Vagina (tissue), 2 donors: ENCODE measurements around the gene ANKRD39. TPM values are rescaled to one million over a fixed set of nuclear protein-coding genes. Genes with fewer than 3 reads are reported as not detected.

ENCODE experiments used
- DNase-seq, 2 donors: peaks; one replicate each; pipeline ENCODE4 v3.0.0-alpha.2; 2017; ENCODE audit errors: extremely low spot score in 2 of 2
- H3K27ac ChIP-seq: fragments of 200-600 bp; sonication (generic); one replicate; pipeline ENCODE4 v1.5.1; 2019
- H3K27me3 ChIP-seq: fragments of 200-600 bp; sonication (generic); one replicate; pipeline ENCODE4 v1.5.1; 2019
- H3K36me3 ChIP-seq, 2 donors: fragments of 200-600 bp; sonication (generic); one replicate each; pipeline ENCODE4 v1.5.1; 2017 to 2019
- H3K4me1 ChIP-seq: fragments of 200-600 bp; sonication (generic); one replicate; pipeline ENCODE4 v1.5.1; 2019
- H3K4me3 ChIP-seq, 2 donors: fragments of 200-600 bp; sonication (generic); 1 replicate in 1 of 2; 2 replicates in 1 of 2; pipeline ENCODE4 v1.5.1; 2016 to 2019
- H3K9me3 ChIP-seq: fragments of 200-600 bp; sonication (generic); one replicate; pipeline ENCODE4 v1.5.1; 2019
- CTCF ChIP-seq, 3 experiments: fragments of 450-650 bp in 2 of 3; fragments of 200-600 bp in 1 of 3; sonication (generic) in 1 of 3; IDR thresholded peaks; one replicate each; pipeline ENCODE4 v1.5.1; 2017 to 2019; ENCODE audit warnings: antibody characterized with exemption in 3 of 3, mild to moderate bottlenecking in 2 of 3, moderate library complexity in 2 of 3
- POLR2A ChIP-seq, 2 donors: fragments of 450-650 bp; IDR thresholded peaks; one replicate each; pipeline ENCODE4 v1.6.1; 2017; ENCODE audit warnings: antibody characterized with exemption in 2 of 2, mild to moderate bottlenecking in 2 of 2, moderate library complexity in 2 of 2
- POLR2AphosphoS5 ChIP-seq, 2 donors: sonication (generic); formaldehyde crosslinking; IDR thresholded peaks; one replicate each; pipeline ENCODE4 v1.9.0; 2017; ENCODE audit warnings: antibody characterized with exemption in 2 of 2, mild to moderate bottlenecking in 2 of 2, low read depth in 1 of 2; ENCODE audit not compliant: insufficient read depth in 1 of 2
- intact Hi-C: fragments of 100-400 bp; cut with DNase I; formaldehyde crosslinking; loops from one replicate; pipeline ENCODE4 v1.15.1; 2023
- total RNA-seq: library from RNA; depleted of rRNA; stranded (reverse); fragments of >200 nt; gene quantifications from one replicate; pipeline ENCODE4 v1.2.3, GENCODE V29; 2016

Gene ANKRD39
- total RNA-seq, 1 donor from 2014 or later: 20.4 TPM

- Histone ChIP-seq H3K27ac (peak overlapping the region; percentile 98), H3K27me3 (no peaks in the 10 kb centered on the region), H3K36me3 (peaks cover 0 to 21% of the 10 kb centered on the region in 2 donors), H3K4me1 (peaks cover 63% of the 10 kb centered on the region), H3K9me3 (no peaks in the 10 kb centered on the region), H3K4me3 (peak overlapping the region; percentile 78 to 100)
- TF ChIP-seq POLR2AphosphoS5 (IDR thresholded peaks at IDR 0.05; ENCODE audit: insufficient read depth in 1 of 2, low read depth in 1 of 2) (no peak), POLR2A (IDR thresholded peaks at IDR 0.05) (no peak), CTCF (IDR thresholded peaks at IDR 0.05) (peak in 1 of 3 experiments; percentile 0)
- no peak for DNase-seq
- intact Hi-C loops: loop anchor here (2.0 kb wide), 1 partner anchor 37 kb away; no protein-coding TSS in a partner anchor
These were observed 11.5 kb upstream of the ANKRD39 start for GRCh38 chr2:96869281-96869821.

GRCh38 chr2:96868555-96869280, 10.9 kb upstream of the ANKRD39 start:
- peaks cover 56% of the 10 kb centered on the region for H3K4me1 ChIP-seq
- peak overlapping the region; percentile 78 to 100 for H3K4me3 ChIP-seq
- H3K27ac ChIP-seq: peak overlapping the region; percentile 98
- H3K9me3 ChIP-seq: no peaks in the 10 kb centered on the region
- TF ChIP-seq POLR2AphosphoS5 (IDR thresholded peaks at IDR 0.05; ENCODE audit: insufficient read depth in 1 of 2, low read depth in 1 of 2): peak in 1 of 2 donors; percentile 66
- TF ChIP-seq POLR2A (IDR thresholded peaks at IDR 0.05): peak in 1 of 2 donors; percentile 12
- peak in 2 of 3 experiments; percentile 11 to 45 for TF ChIP-seq CTCF (IDR thresholded peaks at IDR 0.05)
- intact Hi-C loops: loop anchor here (2.0 kb wide), 1 partner anchor 38 kb away; no protein-coding TSS in a partner anchor
- no peak for DNase-seq
- H3K36me3 ChIP-seq: peaks cover 0 to 27% of the 10 kb centered on the region in 2 donors
- no peaks in the 10 kb centered on the region for H3K27me3 ChIP-seq

GRCh38 chr2:96867756-96868554, 10.1 kb upstream of the ANKRD39 start:
- intact Hi-C loops: loop anchor here (2.0 kb wide), 1 partner anchor 39 kb away; no protein-coding TSS in a partner anchor
- Histone ChIP-seq H3K4me3 (peak overlapping the region; percentile 78 to 100), H3K27me3 (no peaks in the 10 kb centered on the region), H3K36me3 (peaks cover 0 to 35% of the 10 kb centered on the region in 2 donors), H3K4me1 (peaks cover 49% of the 10 kb centered on the region), H3K9me3 (no peaks in the 10 kb centered on the region), H3K27ac (peak overlapping the region; percentile 98)
- no peak for DNase-seq
- TF ChIP-seq POLR2A (IDR thresholded peaks at IDR 0.05) (no peak), CTCF (IDR thresholded peaks at IDR 0.05) (no peak), POLR2AphosphoS5 (IDR thresholded peaks at IDR 0.05; ENCODE audit: insufficient read depth in 1 of 2, low read depth in 1 of 2) (no peak)

GRCh38 chr2:96866986-96867755, 9.4 kb upstream of the ANKRD39 start:
- Histone ChIP-seq H3K27me3 (no peaks in the 10 kb centered on the region), H3K4me3 (peak overlapping the region; percentile 78 to 100), H3K27ac (peak overlapping the region; percentile 98), H3K9me3 (no peaks in the 10 kb centered on the region), H3K36me3 (peaks cover 0 to 41% of the 10 kb centered on the region in 2 donors), H3K4me1 (peaks cover 44% of the 10 kb centered on the region)
- DNase-seq: no peak
- intact Hi-C loops: no loop called here
- TF ChIP-seq CTCF (IDR thresholded peaks at IDR 0.05) (no peak), POLR2AphosphoS5 (IDR thresholded peaks at IDR 0.05; ENCODE audit: insufficient read depth in 1 of 2, low read depth in 1 of 2) (no peak), POLR2A (IDR thresholded peaks at IDR 0.05) (no peak)
